GM18868 (cell line): ENCODE measurements around the gene MTFR1L.

ENCODE experiments used
- ATAC-seq: cut with Tn5 transposase; IDR thresholded peaks from one replicate; pipeline ENCODE4 v1.9.1; 2021; ENCODE audit warnings: mild to moderate bottlenecking, moderate library complexity; ENCODE audit not compliant: unreplicated experiment

The MTFR1L gene

GRCh38 chr1:25819491-25820246 lies at the start of gene MTFR1L:
TSS of gene MTFR1L (plus strand) at chr1:25819954. CDS start at chr1:25823105, 3,151 bp downstream.
- ATAC-seq = peak; percentile 82

- no peak for ATAC-seq
These were observed 49.1 kb upstream of the MTFR1L start for GRCh38 chr1:25770541-25771220.

- ATAC-seq = no peak
These were observed 48.3 kb upstream of the MTFR1L start for GRCh38 chr1:25771221-25772114.

- ATAC-seq = no peak
These were observed 47.6 kb upstream of the MTFR1L start for GRCh38 chr1:25772164-25772563.

GRCh38 chr1:25772692-25773245 lies 47.0 kb upstream of the MTFR1L start:
- ATAC-seq = no peak

GRCh38 chr1:25773441-25774125 lies 46.2 kb upstream of the MTFR1L start:
- no peak for ATAC-seq

- ATAC-seq = no peak
These were observed 45.4 kb upstream of the MTFR1L start for GRCh38 chr1:25774206-25774803.

GRCh38 chr1:25774921-25775771 lies 44.6 kb upstream of the MTFR1L start:
- ATAC-seq = no peak

- ATAC-seq = no peak
These were observed 40.4 kb upstream of the MTFR1L start for GRCh38 chr1:25779388-25779787.

GRCh38 chr1:25779894-25780293 lies 39.9 kb upstream of the MTFR1L start:
- no peak for ATAC-seq

GRCh38 chr1:25780318-25781129 lies 39.2 kb upstream of the MTFR1L start:
- no peak for ATAC-seq

GRCh38 chr1:25781130-25781433 lies 38.7 kb upstream of the MTFR1L start:
- ATAC-seq = no peak

GRCh38 chr1:25782608-25783201 lies 37.0 kb upstream of the MTFR1L start:
- ATAC-seq = no peak

GRCh38 chr1:25784575-25785051 lies 35.1 kb upstream of the MTFR1L start:
- ATAC-seq = no peak

- ATAC-seq = no peak
These were observed 34.3 kb upstream of the MTFR1L start for GRCh38 chr1:25785333-25786067.

GRCh38 chr1:25786887-25787759 lies 32.6 kb upstream of the MTFR1L start:
- no peak for ATAC-seq
